Measurements from ENCODE around the gene AK9. TPM values are rescaled to one million over a fixed set of nuclear protein-coding genes. Genes with fewer than 3 reads are reported as not detected.

The AK9 gene
- total and polyA plus RNA-seq, 2 of the 8 experiments (the other 6 are each of a cell fraction or from before 2014, with no cell fraction given) = 1.8 to 2.2 TPM

DNA sequence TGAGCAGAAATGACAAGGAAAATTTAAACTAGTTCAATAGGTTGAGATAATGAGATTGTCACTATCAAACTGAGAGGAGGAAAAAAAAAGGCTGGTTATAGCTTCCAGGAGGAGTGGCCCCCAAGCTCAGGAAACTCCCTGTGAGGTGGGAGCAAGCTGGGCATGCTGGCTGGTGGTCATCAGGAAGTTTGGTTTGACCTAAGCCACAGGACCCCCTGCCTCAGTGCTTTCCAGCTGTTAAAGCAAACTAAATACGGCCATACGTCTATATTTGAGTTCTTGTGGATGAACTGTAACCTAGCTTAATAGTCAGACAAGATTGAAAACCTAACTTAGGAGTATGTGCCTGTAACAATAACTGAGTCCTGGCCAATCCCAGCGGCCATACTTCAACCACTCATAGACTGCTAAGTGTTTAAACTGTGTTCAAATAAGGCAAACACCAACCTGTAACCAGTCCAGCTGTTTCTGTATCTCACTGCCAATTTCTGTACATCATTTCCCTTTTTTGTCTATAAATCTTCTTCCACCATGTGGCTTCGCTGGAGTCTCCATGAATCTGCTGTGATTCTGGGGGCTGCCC lies 183.4 kb downstream of the AK9 start:
- Histone ChIP-seq H3K4me1 (replicated peaks in 1 of 4; ENCODE audit: control insufficient read depth in 3 of 4, insufficient read depth in 4 of 4, low read length in 3 of 4) (peaks cover 2 to 11% (median 6%) of the 10 kb centered on the region in 4 experiments; a peak in 5 of 7 replicates), H3K56ac (replicated peaks; ENCODE audit: insufficient read length, low read depth, low read length) (no peak overlapping the region), H3K79me2 (ENCODE audit: control insufficient read depth in 1 of 2, insufficient read depth in 2 of 2, low read length in 2 of 2) (no peaks in the 10 kb centered on the region), H3K4me2 (ENCODE audit: insufficient read depth in 1 of 2, low read depth in 2 of 2, low read length in 2 of 2) (no peak overlapping the region), H2BK20ac (ENCODE audit: low read length) (0 out of 2 replicates have a peak overlapping the region, but pooled peaks have one; percentile 81), H3K18ac (ENCODE audit: extremely low read depth, low read length) (no peak overlapping the region; the same call in 1 of the 2 replicates), H3K79me1 (ENCODE audit: low read depth, low read length) (no peaks in the 10 kb centered on the region), H3K4me3 (ENCODE audit: extremely low read depth in 1 of 4, insufficient read depth in 2 of 4, low read depth in 3 of 4, low read length in 4 of 4) (no peak overlapping the region), H4K91ac (replicated peaks; ENCODE audit: insufficient read length, low read length) (peak overlapping the region; percentile 98), H3K27ac (ENCODE audit: low read depth, low read length) (peak overlapping the region; percentile 50; the same call in 1 of the 2 replicates), H2BK15ac (ENCODE audit: low read length) (no peak overlapping the region), H3K4ac (replicated peaks; ENCODE audit: insufficient read length, low read depth, low read length) (no peak overlapping the region), H2BK12ac (ENCODE audit: low read depth, low read length) (peak overlapping the region; percentile 10; the same call in 1 of the 2 replicates), H3K27me3 (replicated peaks in 1 of 4; ENCODE audit: control insufficient read depth in 3 of 4, extremely low read depth in 1 of 4, insufficient read depth in 3 of 4, low read length in 3 of 4) (no peaks in the 10 kb centered on the region), H2AK5ac (ENCODE audit: low read depth, low read length) (no peak overlapping the region), H3K36me3 (ENCODE audit: control insufficient read depth in 2 of 4, insufficient read depth in 4 of 4, low read length in 3 of 4) (peaks cover 0 to 11% (median 4%) of the 10 kb centered on the region in 4 experiments; a peak in 3 of 8 replicates), H3K14ac (ENCODE audit: insufficient read length) (no peak overlapping the region), H4K8ac (ENCODE audit: extremely low read depth, insufficient read depth, low read length) (no peak overlapping the region; the same call in 1 of the 2 replicates), H3K23ac (ENCODE audit: insufficient read length) (no peak overlapping the region), H3K9me3 (ENCODE audit: insufficient read depth in 2 of 2, low read depth in 1 of 2, low read length in 1 of 2) (peaks cover 22 to 28% of the 10 kb centered on the region in 2 experiments), H2AFZ (ENCODE audit: low read length) (no peak overlapping the region), H2BK5ac (ENCODE audit: low read depth, low read length) (no peak overlapping the region), H3K23me2 (ENCODE audit: low read depth, low read length) (no peaks in the 10 kb centered on the region), H4K5ac (ENCODE audit: insufficient read length, low read depth, low read length) (peak overlapping the region; percentile 39), H2BK120ac (replicated peaks; ENCODE audit: low read depth, low read length) (peak overlapping the region; percentile 94), H4K20me1 (replicated peaks in 1 of 2; ENCODE audit: control insufficient read depth in 1 of 2, insufficient read depth in 2 of 2, low read length in 2 of 2) (no peaks in the 10 kb centered on the region), H3K9ac (replicated peaks in 1 of 4; ENCODE audit: extremely low read depth in 1 of 4, low read depth in 3 of 4, low read length in 3 of 4) (no peak overlapping the region)
- DNase-seq (ENCODE audit: low read depth in 1 of 2, low spot score in 2 of 2) (no peak), FAIRE-seq (no peak)
- ChIA-PET CTCF (ENCODE audit: partially characterized antibody) (interaction anchor here (0.6 to 1.9 kb wide), 9 partner anchors 11 to 950 kb away, joined by 3 to 7 read pairs (median 3); no protein-coding TSS in a partner anchor), POLR2A (ENCODE audit: partially characterized antibody) (interaction anchor here (0.8 to 1.3 kb wide), 3 partner anchors 25 to 183 kb away, joined by 3 read pairs; partner anchors contain the start of genes AK9 and FIG4)
- 88% methylated on average over 4 of the region's 4 CpGs; no CpG with 5 or more reads in 1 of the 2 experiments for WGBS, 2 experiments (ENCODE audit: extremely low coverage in 1 of 2, insufficient coverage in 1 of 2, insufficient read length in 1 of 2, insufficient replicate concordance in 2 of 2, low coverage in 1 of 2, low lambda C conversion rate in 2 of 2, missing lambda C conversion rate in 1 of 2)
- TF ChIP-seq EZH2 (IDR thresholded peaks at IDR 0.05; ENCODE audit: low read depth, low read length, severe bottlenecking) (no peak), RFX5 (IDR thresholded peaks at IDR 0.05; ENCODE audit: borderline replicate concordance, low read depth, low read length) (no peak), TAF1 (IDR thresholded peaks at IDR 0.05; ENCODE audit: low read depth, low read length) (no peak), SIRT6 (IDR thresholded peaks at IDR 0.05; ENCODE audit: low read length) (no peak), HDAC6 (IDR thresholded peaks at IDR 0.05; ENCODE audit: low read depth, low read length) (no peak)
